Measurements from ENCODE around the gene DRD2.

DNA sequence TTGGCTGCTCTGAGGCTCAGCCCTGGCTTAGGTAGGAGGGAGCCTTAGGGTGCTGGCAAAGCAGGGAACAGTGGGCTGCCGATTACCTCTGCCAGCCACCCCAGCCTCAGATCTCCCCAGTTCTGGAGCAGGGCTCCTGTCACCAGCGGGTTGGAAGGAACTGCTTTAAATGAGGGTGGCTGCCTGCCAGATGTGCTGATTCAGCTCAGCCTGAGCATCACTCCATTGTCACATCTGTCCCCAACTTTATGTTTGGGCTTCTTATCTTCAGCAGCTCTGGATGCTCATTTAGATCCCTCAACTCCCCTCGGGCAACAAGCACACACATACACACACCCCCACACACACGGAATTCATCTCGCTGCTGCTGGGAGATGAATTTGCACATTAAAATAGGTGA lies 104.6 kb downstream of the DRD2 start:
- no peak for TF ChIP-seq POLR2AphosphoS5 (IDR thresholded peaks at IDR 0.05)
- TF ChIP-seq, protein P1, sequence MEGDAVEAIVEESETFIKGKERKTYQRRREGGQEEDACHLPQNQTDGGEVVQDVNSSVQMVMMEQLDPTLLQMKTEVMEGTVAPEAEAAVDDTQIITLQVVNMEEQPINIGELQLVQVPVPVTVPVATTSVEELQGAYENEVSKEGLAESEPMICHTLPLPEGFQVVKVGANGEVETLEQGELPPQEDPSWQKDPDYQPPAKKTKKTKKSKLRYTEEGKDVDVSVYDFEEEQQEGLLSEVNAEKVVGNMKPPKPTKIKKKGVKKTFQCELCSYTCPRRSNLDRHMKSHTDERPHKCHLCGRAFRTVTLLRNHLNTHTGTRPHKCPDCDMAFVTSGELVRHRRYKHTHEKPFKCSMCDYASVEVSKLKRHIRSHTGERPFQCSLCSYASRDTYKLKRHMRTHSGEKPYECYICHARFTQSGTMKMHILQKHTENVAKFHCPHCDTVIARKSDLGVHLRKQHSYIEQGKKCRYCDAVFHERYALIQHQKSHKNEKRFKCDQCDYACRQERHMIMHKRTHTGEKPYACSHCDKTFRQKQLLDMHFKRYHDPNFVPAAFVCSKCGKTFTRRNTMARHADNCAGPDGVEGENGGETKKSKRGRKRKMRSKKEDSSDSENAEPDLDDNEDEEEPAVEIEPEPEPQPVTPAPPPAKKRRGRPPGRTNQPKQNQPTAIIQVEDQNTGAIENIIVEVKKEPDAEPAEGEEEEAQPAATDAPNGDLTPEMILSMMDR (IDR thresholded peaks at IDR 0.05), result no peak
- TF ChIP-seq EP300 (IDR thresholded peaks at IDR 0.05), result no peak

Measured in esophagus muscularis mucosa (tissue), 4 donors.